ENCODE results near the gene G6PC3. TPM values are rescaled to one million over a fixed set of nuclear protein-coding genes. Genes with fewer than 3 reads are reported as not detected.

The G6PC3 gene
- total and polyA plus RNA-seq, 12 donors, result 51.2 to 254 (median 86.4) TPM

DNA sequence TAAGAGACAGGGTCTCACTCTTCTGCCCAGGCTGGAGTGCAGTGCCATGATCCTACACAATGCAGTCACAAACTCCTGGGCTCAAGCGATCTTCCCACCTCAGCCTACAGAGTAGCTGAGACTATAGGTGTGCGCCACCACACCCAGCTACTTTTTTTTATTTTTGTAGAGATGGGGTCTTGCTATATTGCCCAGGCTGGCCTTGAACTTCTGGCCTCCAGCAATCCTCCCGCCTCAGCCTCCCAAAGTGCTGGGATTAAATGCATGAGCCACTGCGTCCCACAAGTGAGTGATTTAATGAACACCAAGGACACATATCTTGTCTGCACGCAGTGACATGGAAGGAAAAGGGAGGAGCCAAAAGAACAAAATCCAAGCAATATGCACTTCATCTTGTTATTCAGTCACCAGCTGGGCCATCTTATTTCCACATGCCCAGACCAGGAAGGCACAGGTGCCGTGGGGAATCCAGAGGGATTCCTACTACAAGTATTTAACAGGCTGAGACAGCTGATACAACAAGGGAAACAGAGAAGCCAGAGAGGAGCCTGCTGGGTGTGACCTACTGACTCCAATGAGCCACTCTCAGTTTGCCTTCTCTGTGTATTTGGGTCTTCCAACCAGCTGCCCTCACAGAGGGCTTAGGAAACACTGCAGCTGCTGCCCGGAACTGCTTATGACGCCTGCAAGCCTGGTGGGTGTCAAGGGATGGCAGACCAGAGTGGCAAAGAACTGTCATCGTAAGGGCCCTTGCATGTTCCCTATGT is 21.1 kb upstream of the G6PC3 start:
- no peak overlapping the region for H3K27ac ChIP-seq
- 92 to 94% (median 94%) methylated on average over 9 of the region's 9 CpGs for WGBS, 4 donors
- no peak for TF ChIP-seq POLR2A (IDR thresholded peaks at IDR 0.05)
- no peak for TF ChIP-seq CTCF (IDR thresholded peaks at IDR 0.05)
- H3K36me3 ChIP-seq (replicated peaks in 1 of 2), result peaks cover 0 to 45% of the 10 kb centered on the region in 2 donors
- DNase-seq, result no peak
- no peaks in the 10 kb centered on the region for H3K9me3 ChIP-seq (replicated peaks in 1 of 3)
- H3K4me1 ChIP-seq (replicated peaks in 1 of 2), result peaks cover 15 to 22% of the 10 kb centered on the region in 2 donors
- no peak overlapping the region for H3K4me3 ChIP-seq
- no peaks in the 10 kb centered on the region for H3K27me3 ChIP-seq
- intact Hi-C loops (cut with DNase I), result no loop called here

DNA sequence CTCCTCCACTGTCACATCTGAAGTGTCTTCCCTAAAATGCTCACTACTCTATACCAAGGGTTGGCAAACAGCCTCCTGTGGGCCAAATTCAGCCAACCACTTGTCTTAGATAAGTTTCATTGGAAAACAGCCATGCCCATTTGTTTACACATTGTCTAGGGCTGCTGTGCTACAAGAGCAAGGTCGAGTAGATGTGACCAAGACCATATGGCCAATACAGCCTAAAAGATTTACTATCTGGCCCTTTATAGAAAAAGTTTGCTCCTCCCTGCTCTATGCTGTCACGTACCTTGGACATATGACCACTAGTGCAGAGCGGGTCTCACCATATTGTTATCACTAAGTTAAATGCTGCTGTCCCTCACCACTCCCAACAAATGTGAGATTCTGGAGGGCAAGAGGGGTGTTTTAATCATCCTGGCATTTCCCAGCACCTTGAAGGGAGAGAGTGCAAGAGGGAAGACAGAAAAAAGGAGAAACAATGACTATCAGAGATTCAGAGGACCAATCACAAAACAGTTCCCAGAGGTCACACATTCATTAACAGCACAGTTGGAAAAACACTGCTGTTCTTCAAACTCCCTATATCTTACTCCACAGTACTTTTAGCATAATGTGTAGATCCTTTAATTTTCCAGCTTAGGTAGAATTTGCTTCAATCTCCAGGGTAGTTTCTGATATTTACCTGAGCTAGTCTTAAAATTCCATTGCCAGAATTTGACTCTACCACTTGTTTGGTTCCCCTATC is 17.2 kb upstream of the G6PC3 start:
- intact Hi-C loops (cut with DNase I), result no loop called here
- TF ChIP-seq POLR2A (IDR thresholded peaks at IDR 0.05), result no peak

DNA sequence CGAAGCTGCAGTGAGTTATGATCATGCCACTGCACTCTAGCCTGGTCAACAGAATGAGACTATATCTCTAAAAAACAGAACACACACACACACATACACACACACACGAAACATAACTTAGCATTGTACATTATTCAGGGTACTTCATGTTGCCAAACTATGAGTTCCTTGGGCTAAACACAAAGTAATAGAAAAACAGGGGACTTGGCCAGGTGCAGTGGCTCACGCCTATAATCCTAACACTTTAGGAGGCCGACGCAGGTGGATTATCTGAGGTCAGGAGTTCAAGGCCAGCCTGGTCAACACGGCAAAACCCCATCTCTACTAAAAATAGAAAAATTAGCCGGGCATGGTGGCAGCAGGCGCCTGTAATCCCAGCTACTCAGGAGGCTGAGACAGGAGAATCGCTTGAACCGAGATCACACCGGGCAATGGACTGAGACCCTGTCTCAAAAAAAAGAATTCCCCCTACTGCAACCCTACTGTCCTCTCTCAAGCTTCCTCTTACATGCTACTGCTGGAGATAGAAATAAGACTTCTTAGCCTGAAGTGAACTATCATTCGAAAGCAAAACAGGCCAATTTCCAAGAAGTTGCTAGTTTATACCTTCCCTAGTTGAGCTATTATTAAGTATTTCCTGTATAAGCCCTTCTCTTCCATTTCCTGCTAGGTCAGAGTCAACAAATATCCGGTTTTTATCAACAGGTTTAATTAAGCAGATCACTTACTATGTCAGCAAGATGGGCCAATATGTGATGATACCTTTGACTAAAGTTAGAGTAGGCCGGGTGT is 11.2 kb upstream of the G6PC3 start:
- no peak overlapping the region for H3K27ac ChIP-seq
- H3K4me1 ChIP-seq (replicated peaks in 1 of 2), result peaks cover 0 to 19% of the 10 kb centered on the region in 2 donors
- DNase-seq, result no peak
- WGBS, 4 donors, result 77 to 80% (median 78%) methylated on average over 14 of the region's 14 CpGs
- H3K36me3 ChIP-seq (replicated peaks in 1 of 2), result peaks cover 0 to 42% of the 10 kb centered on the region in 2 donors
- TF ChIP-seq POLR2A (IDR thresholded peaks at IDR 0.05), result no peak
- no peak for TF ChIP-seq CTCF (IDR thresholded peaks at IDR 0.05)
- intact Hi-C loops (cut with DNase I), result no loop called here
- no peak overlapping the region for H3K4me3 ChIP-seq
- H3K9me3 ChIP-seq (replicated peaks in 1 of 3), result no peaks in the 10 kb centered on the region
- H3K27me3 ChIP-seq, result no peaks in the 10 kb centered on the region

More for the DNA sequence above, 17.2 kb upstream of the G6PC3 start:
- peaks cover 12 to 22% of the 10 kb centered on the region in 2 donors for H3K4me1 ChIP-seq (replicated peaks in 1 of 2)
- no peak overlapping the region for H3K27ac ChIP-seq
- H3K9me3 ChIP-seq (replicated peaks in 1 of 3), result no peaks in the 10 kb centered on the region
- peak in 2 of 7 donors; percentile 16 to 50 for DNase-seq
- H3K36me3 ChIP-seq (replicated peaks in 1 of 2), result peaks cover 0 to 44% of the 10 kb centered on the region in 2 donors
- WGBS, 4 donors, result 46 to 54% (median 51%) methylated on average over 3 of the region's 3 CpGs
- H3K4me3 ChIP-seq, result no peak overlapping the region
- no peaks in the 10 kb centered on the region for H3K27me3 ChIP-seq

GRCh38 chr17:44061446-44061845 is 9.1 kb upstream of the G6PC3 start:
- TF ChIP-seq CTCF (IDR thresholded peaks at IDR 0.05), result no peak
- no peak for TF ChIP-seq POLR2A (IDR thresholded peaks at IDR 0.05)
- Histone ChIP-seq H3K27me3 (no peaks in the 10 kb centered on the region), H3K36me3 (replicated peaks in 1 of 2) (peaks cover 0 to 42% of the 10 kb centered on the region in 2 donors), H3K4me3 (no peak overlapping the region), H3K9me3 (replicated peaks in 1 of 3) (no peaks in the 10 kb centered on the region), H3K27ac (no peak overlapping the region), H3K4me1 (replicated peaks in 1 of 2) (peaks cover 0 to 28% of the 10 kb centered on the region in 2 donors)
- intact Hi-C loops (cut with DNase I), result loop anchor here in 1 of 2 donors (10.0 kb wide), 1 partner anchor 53 kb away; no protein-coding TSS in a partner anchor
- 65 to 90% (median 78%) methylated on average over 1 of the region's 1 CpG for WGBS, 4 donors
- DNase-seq, result no peak
